ENCODE measurements around the gene LTBP1.

The LTBP1 gene

GRCh38 chr2:33442528-33443079 is 495.9 kb downstream of the LTBP1 start:
- DNase-seq: no peak

GRCh38 chr2:33443274-33443829 is 496.6 kb downstream of the LTBP1 start:
- DNase-seq: no peak

- DNase-seq: no peak
Measured at GRCh38 chr2:33444967-33445366, 498.2 kb downstream of the LTBP1 start.

- no peak for DNase-seq
Measured at GRCh38 chr2:33448220-33448899, 501.6 kb downstream of the LTBP1 start.
